ENCODE results near the gene RNGTT.

RNGTT gene

DNA sequence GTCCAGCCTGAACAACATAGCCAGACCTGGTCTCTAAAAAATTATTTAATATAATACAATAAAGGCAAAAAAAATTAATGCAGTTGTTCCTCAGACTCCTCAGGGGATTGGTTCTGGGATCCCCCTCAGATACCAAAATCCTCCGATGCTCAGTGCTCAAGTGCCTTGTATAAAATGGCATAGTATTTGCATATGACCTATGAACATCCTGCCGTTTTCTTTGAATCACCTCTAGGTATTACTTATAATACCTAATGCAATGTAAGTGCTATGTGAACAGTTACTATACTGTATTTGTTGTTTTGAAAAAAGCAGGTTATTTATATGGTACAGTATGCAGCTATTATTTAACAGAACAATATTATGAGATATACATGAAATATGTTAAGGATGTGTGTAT, 43.3 kb downstream of the RNGTT start:
- TF ChIP-seq, protein P1, sequence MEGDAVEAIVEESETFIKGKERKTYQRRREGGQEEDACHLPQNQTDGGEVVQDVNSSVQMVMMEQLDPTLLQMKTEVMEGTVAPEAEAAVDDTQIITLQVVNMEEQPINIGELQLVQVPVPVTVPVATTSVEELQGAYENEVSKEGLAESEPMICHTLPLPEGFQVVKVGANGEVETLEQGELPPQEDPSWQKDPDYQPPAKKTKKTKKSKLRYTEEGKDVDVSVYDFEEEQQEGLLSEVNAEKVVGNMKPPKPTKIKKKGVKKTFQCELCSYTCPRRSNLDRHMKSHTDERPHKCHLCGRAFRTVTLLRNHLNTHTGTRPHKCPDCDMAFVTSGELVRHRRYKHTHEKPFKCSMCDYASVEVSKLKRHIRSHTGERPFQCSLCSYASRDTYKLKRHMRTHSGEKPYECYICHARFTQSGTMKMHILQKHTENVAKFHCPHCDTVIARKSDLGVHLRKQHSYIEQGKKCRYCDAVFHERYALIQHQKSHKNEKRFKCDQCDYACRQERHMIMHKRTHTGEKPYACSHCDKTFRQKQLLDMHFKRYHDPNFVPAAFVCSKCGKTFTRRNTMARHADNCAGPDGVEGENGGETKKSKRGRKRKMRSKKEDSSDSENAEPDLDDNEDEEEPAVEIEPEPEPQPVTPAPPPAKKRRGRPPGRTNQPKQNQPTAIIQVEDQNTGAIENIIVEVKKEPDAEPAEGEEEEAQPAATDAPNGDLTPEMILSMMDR (conservative IDR thresholded peaks at IDR 0.05), result no peak
- TF ChIP-seq ZFX (IDR thresholded peaks at IDR 0.05), result no peak
- no peak overlapping the region for H3K27ac ChIP-seq

DNA sequence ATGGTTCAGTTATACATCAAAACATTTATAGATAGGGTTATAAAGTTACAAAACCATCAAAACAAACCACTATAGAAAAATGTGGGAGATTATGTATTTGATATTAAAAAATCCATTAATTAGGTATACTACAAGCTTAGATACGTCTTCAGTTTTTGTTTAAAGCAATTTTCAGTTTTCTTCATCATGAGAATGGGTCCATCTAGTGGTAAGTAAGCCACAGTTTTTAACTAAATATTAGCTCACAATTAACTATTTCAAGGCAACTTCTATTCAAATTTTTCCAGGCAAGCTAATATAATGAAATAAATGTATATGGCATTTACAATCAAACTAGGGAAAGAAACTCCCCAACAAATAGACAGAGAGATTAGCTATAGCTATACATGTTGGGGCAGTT, 44.4 kb downstream of the RNGTT start:
- H3K27ac ChIP-seq, result no peak overlapping the region
- TF ChIP-seq, protein P1 (conservative IDR thresholded peaks at IDR 0.05), result peak; percentile 25
- TF ChIP-seq ZFX (IDR thresholded peaks at IDR 0.05), result no peak

DNA sequence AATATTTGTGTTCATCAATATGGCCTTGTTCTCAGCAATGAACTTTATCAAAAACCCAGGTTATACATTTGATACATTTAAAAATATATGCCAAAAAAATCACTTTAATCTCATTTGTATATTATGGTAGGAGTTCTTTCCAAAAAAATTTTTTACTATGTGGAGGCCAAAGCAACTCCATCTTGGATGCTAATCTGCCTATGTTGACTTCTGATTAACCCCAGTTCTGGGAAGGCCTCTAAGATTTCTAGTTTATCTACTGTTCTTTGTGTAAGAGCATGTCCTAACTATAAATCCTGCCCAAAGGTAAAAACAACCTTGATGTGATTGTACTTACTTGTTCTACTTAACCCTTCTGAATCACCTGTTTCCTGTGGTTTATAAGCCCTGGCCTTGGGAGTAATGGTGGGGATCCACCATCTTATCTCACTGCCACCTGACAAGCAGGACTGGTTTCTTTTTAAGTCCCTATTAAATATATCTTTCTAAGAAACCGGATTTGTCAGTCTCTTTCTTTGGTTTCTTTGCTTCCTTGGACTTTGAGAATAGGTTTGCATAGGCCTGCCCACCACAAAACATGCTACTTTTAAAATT, 46.7 kb downstream of the RNGTT start:
- H3K27ac ChIP-seq, result no peak overlapping the region
- TF ChIP-seq, protein P1 (conservative IDR thresholded peaks at IDR 0.05), result no peak
- no peak for TF ChIP-seq ZFX (IDR thresholded peaks at IDR 0.05)

DNA sequence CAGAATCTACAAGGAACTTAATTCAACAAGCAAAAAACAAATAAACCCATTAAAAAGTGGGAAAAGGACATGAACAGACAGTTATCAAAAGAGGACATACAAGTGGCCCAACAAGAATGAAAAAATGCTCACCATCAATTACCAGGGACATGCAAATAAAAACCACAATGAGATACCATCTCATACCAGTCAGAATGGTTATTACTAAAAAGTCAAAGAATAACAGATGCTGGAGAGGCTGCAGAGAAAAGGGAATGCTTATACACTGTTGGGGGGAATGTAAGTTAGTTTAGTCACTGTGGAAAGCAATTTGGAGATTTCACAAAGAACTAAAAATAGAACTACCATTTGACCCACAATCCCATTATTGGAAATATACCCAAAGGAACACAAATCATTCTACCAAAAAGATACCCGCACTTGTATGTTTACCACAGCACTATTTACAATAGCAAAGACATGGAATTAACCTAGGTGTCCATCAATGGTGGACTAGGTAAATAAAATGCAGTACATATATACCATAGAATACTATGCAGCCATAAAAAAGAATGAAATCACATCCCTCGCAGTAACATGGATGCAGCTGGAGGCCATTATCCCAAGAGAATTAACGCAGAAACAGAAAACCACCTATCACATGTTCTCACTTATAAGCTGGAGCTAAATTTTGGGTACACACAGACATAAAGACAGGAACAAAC, 48.4 kb downstream of the RNGTT start:
- H3K27ac ChIP-seq, result no peak overlapping the region
- TF ChIP-seq ZFX (IDR thresholded peaks at IDR 0.05), result no peak
- TF ChIP-seq, protein P1 (conservative IDR thresholded peaks at IDR 0.05), result no peak

DNA sequence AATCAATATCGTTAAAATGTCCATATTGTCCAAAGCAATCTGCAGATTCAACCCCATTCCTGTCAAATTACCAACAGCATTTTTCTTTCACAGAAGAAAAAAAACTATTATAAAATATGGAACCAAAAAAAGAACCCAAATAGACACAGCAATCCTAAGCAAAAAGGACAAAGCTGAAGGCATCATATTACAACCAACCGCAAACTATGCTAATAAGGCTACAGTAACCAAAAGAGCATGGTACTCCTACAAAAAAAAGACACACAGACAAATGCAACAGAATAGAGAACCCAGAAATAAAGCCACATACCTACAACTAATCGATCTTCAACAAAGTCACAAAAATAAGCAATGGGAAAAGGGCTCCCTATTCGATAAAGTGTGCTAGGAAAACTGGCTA, 49.2 kb downstream of the RNGTT start:
- no peak overlapping the region for H3K27ac ChIP-seq
- TF ChIP-seq, protein P1 (conservative IDR thresholded peaks at IDR 0.05), result no peak
- no peak for TF ChIP-seq ZFX (IDR thresholded peaks at IDR 0.05)

DNA sequence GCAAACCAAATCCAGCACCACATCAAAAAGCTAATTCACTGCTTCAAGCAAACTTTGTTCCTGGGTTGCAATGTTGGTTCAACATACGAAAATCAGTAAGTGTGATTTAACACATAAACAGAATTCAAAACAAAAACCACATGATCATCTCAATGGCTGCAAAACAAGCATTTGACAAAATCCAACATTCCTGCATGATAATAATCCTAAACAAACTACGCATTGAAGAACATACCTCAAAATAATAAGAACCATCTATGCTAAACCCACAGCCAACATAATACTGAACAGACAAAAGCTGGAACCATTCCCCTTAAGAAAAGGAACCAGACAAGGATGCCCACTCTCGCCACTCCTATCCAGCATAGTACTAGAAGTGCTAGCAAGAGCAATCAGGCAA, 49.9 kb downstream of the RNGTT start:
- TF ChIP-seq, protein P1 (conservative IDR thresholded peaks at IDR 0.05), result no peak
- no peak for TF ChIP-seq ZFX (IDR thresholded peaks at IDR 0.05)
- H3K27ac ChIP-seq, result no peak overlapping the region

DNA sequence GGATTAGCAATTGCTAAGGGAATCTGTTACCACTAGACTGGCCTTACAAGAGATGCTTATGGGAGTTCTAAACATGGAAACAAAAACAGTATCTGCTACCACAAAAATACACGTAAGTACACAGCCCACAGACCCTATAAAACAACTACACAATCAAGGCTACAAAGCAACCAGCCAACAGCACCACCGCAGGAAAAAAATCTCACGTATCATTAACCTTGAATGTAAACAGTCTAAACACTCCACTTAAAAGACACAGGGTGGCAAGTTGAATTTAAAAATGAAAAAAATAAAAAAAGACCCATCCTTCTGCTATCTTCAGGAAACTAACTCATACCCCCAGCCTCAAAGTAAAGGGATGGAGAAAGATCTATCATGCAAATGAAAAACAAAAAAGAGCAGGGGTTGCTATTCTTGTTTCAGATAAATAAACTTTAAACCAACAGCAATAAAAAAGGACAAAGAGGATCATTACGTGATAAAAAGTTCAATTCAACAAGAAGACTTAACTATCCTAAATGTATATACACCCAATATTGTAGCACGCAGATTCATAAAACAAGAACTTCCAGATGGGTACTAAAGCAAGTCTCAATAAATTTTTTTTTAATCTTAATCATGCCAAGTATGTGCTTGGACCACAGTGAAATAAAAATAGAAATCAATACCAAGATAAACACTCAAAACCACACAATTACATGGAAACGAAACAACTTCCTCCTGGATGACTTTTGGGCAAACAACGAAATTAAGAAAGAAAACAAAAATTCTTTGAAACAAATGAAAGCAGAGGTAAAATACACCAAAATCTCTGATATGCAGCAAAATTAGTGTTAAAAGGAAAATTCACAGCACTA, 52.3 kb downstream of the RNGTT start:
- TF ChIP-seq ZFX (IDR thresholded peaks at IDR 0.05), result no peak
- TF ChIP-seq, protein P1 (conservative IDR thresholded peaks at IDR 0.05), result no peak

More for the DNA sequence above, 52.3 kb downstream of the RNGTT start:
- no peak overlapping the region for H3K27ac ChIP-seq

All from C4-2B (cell line).